ENCODE measurements around the gene FOXN3. TPM values are rescaled to one million over a fixed set of nuclear protein-coding genes. Genes with fewer than 3 reads are reported as not detected.

FOXN3 gene, protein sequence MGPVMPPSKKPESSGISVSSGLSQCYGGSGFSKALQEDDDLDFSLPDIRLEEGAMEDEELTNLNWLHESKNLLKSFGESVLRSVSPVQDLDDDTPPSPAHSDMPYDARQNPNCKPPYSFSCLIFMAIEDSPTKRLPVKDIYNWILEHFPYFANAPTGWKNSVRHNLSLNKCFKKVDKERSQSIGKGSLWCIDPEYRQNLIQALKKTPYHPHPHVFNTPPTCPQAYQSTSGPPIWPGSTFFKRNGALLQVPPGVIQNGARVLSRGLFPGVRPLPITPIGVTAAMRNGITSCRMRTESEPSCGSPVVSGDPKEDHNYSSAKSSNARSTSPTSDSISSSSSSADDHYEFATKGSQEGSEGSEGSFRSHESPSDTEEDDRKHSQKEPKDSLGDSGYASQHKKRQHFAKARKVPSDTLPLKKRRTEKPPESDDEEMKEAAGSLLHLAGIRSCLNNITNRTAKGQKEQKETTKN
- 3.2 to 6.0 TPM (median 4.8 TPM) in 5 replicates for total RNA-seq (2022; extraction: Qiagen RNA extraction)

DNA sequence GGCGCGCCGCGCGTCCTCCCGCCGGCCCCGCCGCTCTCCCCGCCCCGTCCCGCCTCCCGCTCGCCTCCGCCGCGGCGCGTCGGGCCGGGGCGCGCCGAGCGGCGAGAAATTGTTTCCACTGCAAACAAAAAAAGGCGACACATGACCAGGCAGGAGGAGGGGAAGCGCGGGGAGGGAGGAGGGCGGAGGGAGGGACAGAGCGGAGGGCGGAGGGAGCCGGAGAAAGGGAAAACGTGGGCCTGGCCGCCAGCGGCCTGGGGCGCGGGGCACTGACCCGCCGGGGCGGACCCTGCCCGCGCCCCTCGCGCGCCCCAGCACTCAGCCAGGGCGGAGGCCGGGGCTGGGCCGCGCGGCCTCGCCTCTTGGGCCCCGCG is at the start of gene FOXN3:
TSS of gene FOXN3 (minus strand) at position 143 of the 374 bp plus-strand sequence. CDS start 4,757 bp downstream, outside the sequence.

All from A549 treated with Mapracorat at 1 μM for 4 hours (cell line).